SIG-M5 (cell line): ENCODE data around the gene OAS1.
"Not testable (repeated sequence)": the region's sequence is repeated elsewhere in the genome, so short reads cannot be mapped to it uniquely, and the experiment has no call there.

Source experiments
- DNase-seq: peaks from one replicate; lab custom pipeline; 2025; lab: John Stamatoyannopoulos, UW

Gene OAS1

GRCh38 chr12:112937741-112938719 is 31.3 kb downstream of the OAS1 start, which contains the start of gene OAS3:
Gene OAS3, plus strand, starts transcription at chr12:112938474. Its CDS starts 57 bp downstream, at chr12:112938531.
- no peak for DNase-seq

GRCh38 chr12:112938751-112939150 is 32.0 kb downstream of the OAS1 start:
- DNase-seq, result no peak

- DNase-seq, result no peak
These were observed 33.1 kb downstream of the OAS1 start for GRCh38 chr12:112939761-112940381.

- no peak for DNase-seq
These were observed 35.0 kb downstream of the OAS1 start for GRCh38 chr12:112941528-112942335.

GRCh38 chr12:112942572-112942971 is 35.8 kb downstream of the OAS1 start:
- no peak for DNase-seq

GRCh38 chr12:112944024-112944690 is 37.4 kb downstream of the OAS1 start:
- no peak for DNase-seq

- DNase-seq, result no peak
These were observed 38.8 kb downstream of the OAS1 start for GRCh38 chr12:112945515-112945914.

- no peak for DNase-seq
These were observed 39.7 kb downstream of the OAS1 start for GRCh38 chr12:112946236-112947000.

GRCh38 chr12:112947314-112947713 is 40.6 kb downstream of the OAS1 start:
- DNase-seq, result no peak

GRCh38 chr12:112947761-112948160 is 41.0 kb downstream of the OAS1 start:
- DNase-seq, result no peak

- no peak for DNase-seq
These were observed 42.0 kb downstream of the OAS1 start for GRCh38 chr12:112948806-112949205.

- DNase-seq, result no peak
These were observed 43.9 kb downstream of the OAS1 start for GRCh38 chr12:112950701-112951100.

- not testable (repeated sequence) for DNase-seq
These were observed 50.4 kb downstream of the OAS1 start for GRCh38 chr12:112957125-112957524.

GRCh38 chr12:112961074-112961473 is 54.3 kb downstream of the OAS1 start:
- no peak for DNase-seq

- DNase-seq, result no peak
These were observed 54.8 kb downstream of the OAS1 start for GRCh38 chr12:112961536-112961935.

- no peak for DNase-seq
These were observed 55.8 kb downstream of the OAS1 start for GRCh38 chr12:112962561-112962960.

- DNase-seq, result no peak
These were observed 56.6 kb downstream of the OAS1 start for GRCh38 chr12:112963227-112963861.

GRCh38 chr12:112964067-112964670 is 57.4 kb downstream of the OAS1 start:
- no peak for DNase-seq

GRCh38 chr12:112964915-112965314 is 58.2 kb downstream of the OAS1 start:
- no peak for DNase-seq

- no peak for DNase-seq
These were observed 58.9 kb downstream of the OAS1 start for GRCh38 chr12:112965643-112966042.
